Left ventricle myocardium inferior (tissue), 1 donor: Measurements from ENCODE around the gene SBF2. TPM values are rescaled to one million over a fixed set of nuclear protein-coding genes. Genes with fewer than 3 reads are reported as not detected.

Experiments
- DNase-seq: peaks from one replicate; pipeline ENCODE4 v3.0.0-alpha.2; 2020
- H3K27ac ChIP-seq: fragments of 200-600 bp; replicated peaks from 2 replicates; pipeline ENCODE4 v1.8.0; 2021
- H3K27me3 ChIP-seq: fragments of 200-600 bp; 2 replicates; pipeline ENCODE4 v1.8.0; 2021; ENCODE audit warnings: low read depth
- H3K36me3 ChIP-seq: fragments of 200-600 bp; 2 replicates; pipeline ENCODE4 v1.8.0; 2021
- H3K4me1 ChIP-seq: fragments of 200-600 bp; 2 replicates; pipeline ENCODE4 v1.8.0; 2021
- H3K4me3 ChIP-seq: fragments of 200-600 bp; 2 replicates; pipeline ENCODE4 v1.8.0; 2021; ENCODE audit warnings: mild to moderate bottlenecking, moderate library complexity
- H3K9me3 ChIP-seq: fragments of 200-600 bp; replicated peaks from 2 replicates; pipeline ENCODE4 v1.8.0; 2021
- intact Hi-C: fragments of 100-400 bp; cut with micrococcal nuclease; formaldehyde crosslinking; loops from one replicate; pipeline ENCODE4 v1.11.0; 2022
- total RNA-seq: library from RNA; stranded (reverse); fragmentation: NEBNext Ultra II Directional; extraction: Animal tissue kit (Norgen Biotek cat#: 25700); gene quantifications from one replicate; pipeline ENCODE4 v1.2.1, GENCODE V29; 2021
- TF ChIP-seq, protein P1 (sequence below): fragments of 200-600 bp; IDR thresholded peaks from 2 replicates; pipeline ENCODE4 v1.8.0; 2021; ENCODE audit warnings: antibody characterized with exemption, mild to moderate bottlenecking, borderline replicate concordance
- donor health status: DM: no; HTN: yes; CAD: no; lungs with severe emphysema.

Gene SBF2
- total RNA-seq, 1 donor from 2014 or later: 17.8 TPM

DNA sequence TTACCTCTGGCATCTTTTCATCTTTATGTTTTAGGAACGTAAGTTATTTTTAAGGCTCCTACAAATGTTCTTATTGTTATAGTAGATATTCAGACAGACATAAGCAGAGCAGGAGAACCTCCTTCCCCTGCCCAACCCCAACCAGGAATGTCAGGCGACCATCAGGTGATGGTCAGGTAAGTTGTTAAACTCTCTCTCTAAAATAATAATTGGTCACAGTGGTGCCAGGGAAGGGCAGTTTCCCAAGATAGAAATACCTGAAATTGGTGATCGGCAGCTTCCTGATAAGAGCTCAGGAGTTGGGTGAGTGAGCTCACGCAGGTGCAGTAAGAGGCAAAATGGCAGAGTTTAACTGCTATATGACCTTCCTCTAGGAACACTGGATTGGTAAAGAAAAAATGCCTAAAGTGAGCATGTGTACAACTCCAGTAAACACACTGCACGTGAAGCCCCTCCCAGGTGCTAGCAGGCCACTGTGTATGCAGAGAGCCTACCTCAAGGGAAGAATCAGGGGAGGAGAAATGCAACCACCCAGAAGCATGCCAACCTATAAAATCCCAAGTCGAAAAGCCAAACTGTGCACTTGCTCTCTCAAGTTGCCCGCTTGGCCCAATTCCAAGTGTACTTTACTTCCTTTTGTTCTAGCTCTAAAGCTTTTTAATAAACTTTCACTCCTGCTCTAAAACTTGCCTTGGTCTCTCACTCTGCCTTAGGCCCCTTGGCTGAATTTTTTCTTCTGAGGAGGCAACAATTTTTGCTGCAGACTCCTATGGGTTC, 273.9 kb downstream of the SBF2 start:
- no peaks in the 10 kb centered on the region for H3K27me3 ChIP-seq
- H3K27ac ChIP-seq: no peak overlapping the region
- no peaks in the 10 kb centered on the region for H3K9me3 ChIP-seq
- no peak for DNase-seq
- H3K36me3 ChIP-seq: no peaks in the 10 kb centered on the region
- peaks cover 24% of the 10 kb centered on the region for H3K4me1 ChIP-seq
- TF ChIP-seq, protein P1, sequence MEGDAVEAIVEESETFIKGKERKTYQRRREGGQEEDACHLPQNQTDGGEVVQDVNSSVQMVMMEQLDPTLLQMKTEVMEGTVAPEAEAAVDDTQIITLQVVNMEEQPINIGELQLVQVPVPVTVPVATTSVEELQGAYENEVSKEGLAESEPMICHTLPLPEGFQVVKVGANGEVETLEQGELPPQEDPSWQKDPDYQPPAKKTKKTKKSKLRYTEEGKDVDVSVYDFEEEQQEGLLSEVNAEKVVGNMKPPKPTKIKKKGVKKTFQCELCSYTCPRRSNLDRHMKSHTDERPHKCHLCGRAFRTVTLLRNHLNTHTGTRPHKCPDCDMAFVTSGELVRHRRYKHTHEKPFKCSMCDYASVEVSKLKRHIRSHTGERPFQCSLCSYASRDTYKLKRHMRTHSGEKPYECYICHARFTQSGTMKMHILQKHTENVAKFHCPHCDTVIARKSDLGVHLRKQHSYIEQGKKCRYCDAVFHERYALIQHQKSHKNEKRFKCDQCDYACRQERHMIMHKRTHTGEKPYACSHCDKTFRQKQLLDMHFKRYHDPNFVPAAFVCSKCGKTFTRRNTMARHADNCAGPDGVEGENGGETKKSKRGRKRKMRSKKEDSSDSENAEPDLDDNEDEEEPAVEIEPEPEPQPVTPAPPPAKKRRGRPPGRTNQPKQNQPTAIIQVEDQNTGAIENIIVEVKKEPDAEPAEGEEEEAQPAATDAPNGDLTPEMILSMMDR: no peak
- intact Hi-C loops: no loop called here
- H3K4me3 ChIP-seq: no peak overlapping the region

DNA sequence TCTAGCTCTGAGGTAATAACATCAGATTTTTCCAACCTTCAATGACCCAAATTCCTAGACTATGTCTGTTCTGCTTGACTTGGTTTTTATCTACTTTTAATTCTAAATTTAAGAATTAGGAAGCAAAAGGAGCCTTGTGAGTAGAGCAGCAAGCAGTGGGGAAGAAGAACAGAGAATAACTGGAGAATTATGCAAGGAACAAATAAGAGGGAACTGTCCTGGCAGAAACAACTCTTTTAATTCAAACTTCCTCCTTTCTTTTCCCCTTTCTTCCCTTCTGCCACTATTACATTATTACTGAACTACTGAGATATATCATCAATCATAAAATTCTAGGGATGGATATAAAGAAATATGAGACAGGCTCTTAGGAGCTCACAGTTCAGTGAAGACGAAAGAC, 276.1 kb downstream of the SBF2 start:
- H3K27ac ChIP-seq: no peak overlapping the region
- intact Hi-C loops: no loop called here
- TF ChIP-seq, protein P1: no peak
- H3K36me3 ChIP-seq: no peaks in the 10 kb centered on the region
- H3K4me1 ChIP-seq: peaks cover 24% of the 10 kb centered on the region
- H3K9me3 ChIP-seq: peaks cover under 1% of the 10 kb centered on the region
- DNase-seq: no peak
- no peaks in the 10 kb centered on the region for H3K27me3 ChIP-seq
- no peak overlapping the region for H3K4me3 ChIP-seq

DNA sequence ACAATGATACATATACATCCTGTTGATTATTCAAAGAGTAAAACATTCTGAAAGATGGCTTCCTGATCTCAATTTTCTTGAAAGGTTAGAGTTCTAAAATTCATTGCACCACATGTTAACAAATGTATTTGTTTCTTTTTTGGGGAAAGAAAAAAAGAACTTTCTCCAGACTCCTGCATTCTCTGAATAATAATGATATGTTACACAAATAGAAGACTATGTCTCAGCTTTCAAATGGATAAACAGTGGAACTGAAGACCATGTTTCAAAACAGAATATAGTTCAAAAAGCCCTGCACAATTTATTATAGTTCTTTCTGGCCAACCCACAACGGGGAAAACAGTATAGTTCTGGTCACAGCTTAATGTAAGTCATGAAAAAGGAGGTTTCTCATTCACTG, 277.0 kb downstream of the SBF2 start:
- Histone ChIP-seq H3K36me3 (no peaks in the 10 kb centered on the region), H3K4me3 (no peak overlapping the region), H3K27ac (no peak overlapping the region), H3K27me3 (no peaks in the 10 kb centered on the region), H3K4me1 (peaks cover 20% of the 10 kb centered on the region), H3K9me3 (peaks cover 9% of the 10 kb centered on the region)
- no peak for DNase-seq
- TF ChIP-seq, protein P1: no peak
- intact Hi-C loops: no loop called here

DNA sequence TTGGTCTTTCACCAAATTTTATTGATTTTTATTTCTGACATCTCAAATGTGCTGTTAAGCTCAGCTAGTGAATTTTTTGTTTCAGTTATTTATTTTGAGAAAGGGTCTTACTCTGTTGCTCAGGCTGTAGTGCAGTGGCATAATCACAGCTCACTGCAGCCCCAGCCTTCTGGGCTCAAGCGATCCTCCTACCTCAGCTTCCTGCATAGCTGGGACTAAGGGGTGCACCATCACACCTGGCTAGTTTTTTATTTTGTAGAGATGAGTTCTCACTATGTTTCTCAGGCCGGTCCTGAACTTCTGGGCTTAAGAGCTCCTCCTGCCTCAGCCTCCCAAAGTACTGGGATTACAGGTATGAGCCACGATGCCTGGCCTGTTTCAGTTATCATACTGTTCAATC, 282.0 kb downstream of the SBF2 start:
- H3K4me3 ChIP-seq: no peak overlapping the region
- no peak overlapping the region for H3K27ac ChIP-seq
- peaks cover 2% of the 10 kb centered on the region for H3K36me3 ChIP-seq
- H3K27me3 ChIP-seq: no peaks in the 10 kb centered on the region
- intact Hi-C loops: no loop called here
- DNase-seq: no peak
- no peaks in the 10 kb centered on the region for H3K4me1 ChIP-seq
- H3K9me3 ChIP-seq: peaks cover 41% of the 10 kb centered on the region
- TF ChIP-seq, protein P1: no peak

DNA sequence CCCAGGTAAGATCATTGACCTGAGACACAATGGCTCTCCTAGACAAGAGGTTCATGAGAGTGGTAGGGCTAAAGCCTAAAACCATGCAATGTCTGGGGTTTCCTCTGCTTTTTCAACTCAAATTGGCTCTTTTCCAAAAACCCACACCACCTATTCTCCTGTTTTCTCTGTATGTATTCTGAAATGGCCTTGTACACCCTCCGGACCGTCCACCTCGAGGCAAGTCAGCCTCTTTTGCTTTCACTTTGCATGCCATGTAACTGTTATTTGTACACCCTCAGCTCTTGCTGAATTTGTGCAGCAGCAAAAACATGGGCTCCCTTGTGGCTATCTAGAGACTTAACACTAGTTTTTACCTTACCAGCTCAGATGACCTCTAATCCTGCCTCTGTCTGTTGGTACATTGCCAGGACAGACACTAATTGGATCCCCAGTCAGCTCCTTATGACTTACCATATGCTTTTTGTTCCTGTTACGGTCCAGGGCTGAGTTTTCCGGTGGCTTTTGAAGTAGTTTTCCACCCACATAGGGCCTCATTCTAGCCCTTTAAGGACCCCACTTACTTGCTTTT, 288.0 kb downstream of the SBF2 start:
- Histone ChIP-seq H3K27ac (no peak overlapping the region), H3K27me3 (no peaks in the 10 kb centered on the region), H3K4me3 (peak overlapping the region; percentile 4), H3K4me1 (no peaks in the 10 kb centered on the region), H3K36me3 (peaks cover 4% of the 10 kb centered on the region), H3K9me3 (peaks cover 28% of the 10 kb centered on the region)
- TF ChIP-seq, protein P1: no peak
- intact Hi-C loops: no loop called here
- DNase-seq: no peak
